DMS53 treated with DMSO at 0.1 percent for 48 hours (cell line): Measurements from ENCODE around the gene RC3H2.
"Not testable (repeated sequence)": the region's sequence is repeated elsewhere in the genome, so short reads cannot be mapped to it uniquely, and the experiment has no call there.

Experiments
- DNase-seq: peaks from one replicate; lab custom pipeline; 2025; ENCODE audit not compliant: unreplicated experiment; lab: John Stamatoyannopoulos, UW

The RC3H2 gene

DNA sequence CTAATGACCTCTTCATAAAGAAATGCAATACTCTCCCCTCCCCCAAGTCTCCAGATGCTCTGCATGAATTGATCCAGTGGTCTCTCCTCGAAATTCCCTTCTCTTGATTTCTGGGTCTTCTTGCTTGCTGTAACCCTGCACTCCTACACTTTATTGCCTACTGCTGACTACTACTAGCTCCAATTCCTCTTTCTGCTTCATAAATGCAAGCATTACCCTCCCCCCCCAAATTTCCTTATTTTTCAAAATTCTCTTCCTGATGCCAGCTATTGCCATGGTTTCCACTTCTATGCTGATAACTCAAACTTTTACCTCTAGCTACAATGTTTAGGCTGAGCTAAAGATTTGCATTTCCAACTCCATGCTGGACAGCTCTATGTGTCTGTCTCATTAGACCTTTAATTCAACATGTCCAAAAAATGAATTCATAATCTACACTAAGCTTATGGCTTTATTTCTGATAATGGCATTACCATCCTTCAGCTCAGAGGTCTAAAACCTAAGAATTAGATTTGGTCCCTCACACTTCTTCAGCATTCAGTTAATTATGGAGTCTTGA, 24.7 kb upstream of the RC3H2 start:
- no peak for DNase-seq

DNA sequence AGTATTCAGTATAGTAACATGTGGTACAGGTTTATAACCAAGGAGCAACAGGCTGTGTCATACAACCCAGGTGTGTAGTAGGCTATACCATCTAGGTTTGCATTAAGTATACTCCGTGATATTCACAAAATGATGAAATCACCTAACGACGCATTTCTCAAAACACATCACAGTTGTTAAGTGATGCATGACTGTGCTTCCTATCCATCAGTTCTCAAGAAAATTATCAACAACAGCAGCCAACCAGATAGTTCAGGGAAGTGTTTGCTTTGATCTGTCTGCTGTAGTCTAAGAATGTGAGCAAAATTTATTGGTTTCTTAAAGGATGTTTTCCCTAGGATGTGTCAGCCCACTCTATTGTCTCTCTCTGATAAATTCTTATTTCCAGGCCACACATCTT, 18.8 kb upstream of the RC3H2 start:
- DNase-seq, result no peak

GRCh38 chr9:122922713-122923112, 17.6 kb upstream of the RC3H2 start:
- DNase-seq, result no peak

GRCh38 chr9:122918310-122918709, 13.2 kb upstream of the RC3H2 start:
- no peak for DNase-seq

DNA sequence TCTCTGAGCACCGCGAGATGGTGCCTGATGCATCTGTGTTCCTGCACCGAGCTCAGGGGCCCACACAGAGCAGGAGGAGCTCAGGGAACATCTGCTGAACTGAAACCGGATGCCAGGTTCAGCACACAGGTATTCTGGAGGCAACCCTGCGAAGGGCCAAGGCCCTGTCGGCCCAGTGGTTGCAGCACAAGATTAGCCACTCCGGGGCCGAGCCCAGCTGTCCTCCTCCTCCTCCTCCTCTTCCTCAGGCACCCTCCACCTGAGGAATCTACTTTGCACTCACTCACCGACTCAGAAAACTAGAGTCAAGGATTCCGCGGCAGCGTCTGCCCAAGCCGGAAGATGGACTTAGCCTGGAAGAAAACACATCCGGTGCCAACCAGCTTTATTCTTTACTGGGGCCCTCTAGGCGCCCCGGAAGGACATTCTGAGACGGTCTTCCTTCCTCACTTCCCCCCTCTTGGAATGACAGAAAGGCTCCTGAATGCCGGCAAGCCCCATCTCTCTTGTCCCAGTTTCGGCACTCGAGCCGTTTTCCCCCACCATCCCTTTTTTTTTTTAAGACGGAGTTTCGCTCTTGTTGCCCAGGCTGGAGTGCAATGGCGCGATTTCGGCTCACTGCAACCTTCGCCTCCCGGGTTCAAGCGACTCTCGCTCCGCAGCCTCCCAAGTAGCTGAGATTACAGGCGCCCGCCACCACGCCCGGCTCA, 8.0 kb upstream of the RC3H2 start, which contains the start of gene ZBTB6:
Gene ZBTB6, minus strand, starts transcription at position 360 of the 710 bp plus-strand sequence. CDS start 1,251 bp downstream, outside the sequence.
- peak; percentile 82 for DNase-seq

DNA sequence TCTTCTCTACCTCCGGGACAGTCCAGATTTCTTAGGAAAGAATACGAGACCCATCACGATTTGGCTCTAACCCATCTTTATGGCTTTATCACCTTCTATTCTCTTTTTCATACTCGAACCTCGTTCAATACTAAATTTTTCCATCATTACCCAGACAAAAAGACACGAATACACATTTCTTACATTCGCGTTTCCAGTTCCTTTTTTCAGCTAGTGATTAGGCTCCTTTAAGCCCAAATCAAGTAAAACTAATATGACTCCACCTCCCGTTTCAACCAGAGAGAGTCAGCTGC, 7.5 kb upstream of the RC3H2 start:
- DNase-seq, result no peak

- not testable (repeated sequence) for DNase-seq
Measured at GRCh38 chr9:122906122-122906521, 963 bp upstream of the RC3H2 start.

DNA sequence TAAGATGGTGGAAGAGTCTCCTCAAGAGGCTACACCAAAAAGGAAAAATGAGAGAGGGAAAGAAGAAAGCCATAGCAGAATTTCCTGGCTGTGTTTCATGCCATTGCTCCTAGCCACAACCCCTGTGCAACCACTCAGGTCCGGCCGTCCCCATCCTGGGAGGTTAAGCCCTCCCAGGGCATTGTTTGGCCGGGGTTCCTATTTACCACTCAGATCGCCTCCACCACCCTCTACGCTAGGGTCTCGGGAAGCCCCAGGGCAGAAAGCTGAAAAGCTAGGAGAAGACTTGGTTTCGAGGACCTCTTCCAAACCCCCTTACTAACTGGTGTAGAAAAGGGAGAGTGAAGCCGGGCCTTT, 715 bp downstream of the RC3H2 start:
- peak; percentile 22 for DNase-seq

- no peak for DNase-seq
Measured at GRCh38 chr9:122900791-122901190, 4.4 kb downstream of the RC3H2 start.

GRCh38 chr9:122897969-122898368, 7.2 kb downstream of the RC3H2 start:
- no peak for DNase-seq

DNA sequence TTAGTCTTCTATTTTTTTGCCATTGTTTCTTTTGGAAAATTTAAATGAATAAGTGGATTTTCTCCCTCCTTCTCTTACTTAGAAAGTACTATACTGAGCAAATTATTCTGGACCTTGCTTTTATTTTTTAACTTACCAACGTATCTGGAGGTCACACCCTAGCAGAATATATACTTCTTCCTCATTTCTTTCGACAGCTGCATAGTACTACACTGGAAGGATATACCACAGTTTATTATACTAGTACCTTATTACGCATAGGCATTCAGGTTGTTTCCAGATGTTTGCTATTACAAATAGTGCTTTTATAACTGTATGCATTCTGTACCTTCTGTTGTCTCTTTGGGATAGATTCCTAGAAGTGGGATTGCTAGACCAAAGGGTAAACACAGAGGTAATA, 16.7 kb downstream of the RC3H2 start:
- DNase-seq, result no peak

- no peak for DNase-seq
Measured at GRCh38 chr9:122883125-122883524, 22.0 kb downstream of the RC3H2 start.

DNA sequence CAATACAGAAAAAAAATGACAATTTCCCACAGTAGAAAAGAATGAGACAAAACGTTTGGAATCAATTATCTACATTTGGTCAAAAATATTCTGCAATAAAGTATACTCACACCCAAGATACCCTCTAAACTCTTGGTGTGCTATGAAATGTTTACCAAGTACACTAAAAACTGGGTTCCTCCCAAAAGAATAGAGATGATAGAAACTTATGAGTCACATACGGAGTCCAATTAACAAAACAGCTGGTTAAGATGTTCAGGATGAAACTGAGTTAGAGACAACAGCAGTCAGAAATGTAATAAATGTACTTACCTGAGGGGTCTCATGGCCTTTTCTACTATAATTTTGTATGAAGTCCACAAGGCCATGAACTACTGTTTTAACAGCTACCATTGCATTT, 25.7 kb downstream of the RC3H2 start:
- DNase-seq, result no peak

GRCh38 chr9:122875523-122875922, 29.6 kb downstream of the RC3H2 start:
- no peak for DNase-seq

DNA sequence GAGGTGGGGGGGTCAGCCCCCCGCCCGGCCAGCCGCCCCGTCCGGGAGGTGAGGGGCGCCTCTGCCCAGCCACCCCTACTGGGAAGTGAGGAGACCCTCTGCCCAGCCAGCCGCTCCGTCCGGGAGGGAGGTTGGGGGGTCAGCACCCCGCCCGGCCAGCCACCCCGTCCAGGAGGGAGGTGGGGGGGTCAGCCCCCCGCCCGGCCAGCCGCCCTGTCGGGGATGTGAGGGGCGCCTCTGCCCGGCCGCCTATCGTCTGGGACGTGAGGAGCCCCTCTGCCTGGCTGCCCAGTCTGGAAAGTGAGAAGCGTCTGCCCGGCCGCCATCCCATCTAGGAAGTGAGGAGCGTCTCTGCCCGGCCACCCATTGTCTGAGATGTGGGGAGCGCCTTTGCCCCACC, 37.9 kb downstream of the RC3H2 start:
- DNase-seq, result not testable (repeated sequence)

DNA sequence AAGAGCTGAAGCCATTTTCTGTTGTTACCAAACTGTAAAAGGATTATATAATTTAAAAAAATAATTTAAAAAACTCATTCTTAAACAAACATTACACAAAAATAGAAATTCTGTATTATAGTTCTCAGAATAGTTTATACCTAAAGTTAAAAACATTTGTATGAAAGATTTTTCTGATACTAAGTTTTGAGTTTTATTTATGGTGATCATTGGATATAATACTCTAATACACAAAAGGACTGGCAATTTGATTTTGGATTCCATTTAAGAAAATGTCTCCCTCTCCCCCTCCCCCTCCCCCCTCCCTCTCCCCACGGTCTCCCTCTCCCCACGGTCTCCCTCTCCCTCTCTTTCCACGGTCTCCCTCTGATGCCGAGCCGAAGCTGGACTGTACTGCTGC, 39.1 kb downstream of the RC3H2 start:
- DNase-seq, result no peak

DNA sequence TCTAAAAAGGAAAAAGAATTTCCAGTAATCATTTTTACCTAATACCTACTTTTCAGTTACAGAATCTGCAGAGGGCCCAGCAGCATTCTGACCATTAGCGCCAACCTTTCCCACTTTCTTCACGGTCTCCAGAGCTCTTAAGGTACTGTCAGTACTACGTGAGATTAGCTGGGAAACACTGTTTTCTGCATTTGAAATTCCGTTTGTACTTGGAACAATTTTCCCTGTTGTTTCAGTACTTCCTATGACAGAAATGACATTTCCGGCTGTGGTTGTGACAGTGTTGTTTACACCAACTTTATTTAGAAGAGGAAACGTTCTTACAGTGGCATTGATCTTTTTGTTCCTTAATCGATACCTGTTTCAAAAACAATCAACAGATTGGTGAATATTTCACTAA, 39.9 kb downstream of the RC3H2 start:
- DNase-seq, result no peak

GRCh38 chr9:122863407-122863806, 41.8 kb downstream of the RC3H2 start:
- no peak for DNase-seq

DNA sequence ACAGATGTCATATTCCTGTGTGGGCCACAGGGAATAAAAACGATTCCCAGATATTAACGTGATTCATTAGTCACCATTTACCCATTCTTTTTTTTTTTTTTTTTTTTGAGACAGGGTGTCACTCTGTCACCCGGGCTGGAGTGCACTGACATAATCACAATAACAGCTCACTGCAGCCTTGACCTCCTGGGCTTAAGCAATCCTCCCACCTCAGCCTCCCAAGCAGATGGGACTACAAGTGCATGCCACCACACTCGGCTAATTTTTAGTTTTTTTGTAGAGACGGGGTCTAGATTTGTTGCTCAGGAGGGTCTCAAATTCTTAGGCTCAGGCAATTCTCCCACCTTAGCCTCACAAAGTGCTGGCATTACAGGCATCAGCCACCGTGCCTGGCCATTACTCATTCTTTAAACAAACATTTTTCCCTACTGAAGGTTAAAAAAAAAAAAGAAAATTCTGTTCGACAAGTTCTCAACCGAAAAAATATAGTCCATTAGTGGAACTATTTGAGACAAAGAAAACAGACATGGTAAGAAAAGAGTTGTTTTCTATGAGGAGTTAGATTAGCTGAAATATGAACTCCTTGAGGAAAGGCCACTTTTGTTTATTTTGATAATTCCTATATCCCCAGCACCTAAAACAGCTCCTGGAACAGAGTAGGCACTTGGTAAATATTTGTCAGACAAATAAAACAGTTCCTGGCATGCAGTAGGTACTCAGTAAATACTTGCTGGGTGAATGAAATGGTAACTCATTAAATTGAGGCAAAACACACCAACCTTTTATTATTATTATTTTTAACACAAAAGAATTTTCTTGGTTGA, 44.6 kb downstream of the RC3H2 start:
- DNase-seq, result peak; percentile 68

DNA sequence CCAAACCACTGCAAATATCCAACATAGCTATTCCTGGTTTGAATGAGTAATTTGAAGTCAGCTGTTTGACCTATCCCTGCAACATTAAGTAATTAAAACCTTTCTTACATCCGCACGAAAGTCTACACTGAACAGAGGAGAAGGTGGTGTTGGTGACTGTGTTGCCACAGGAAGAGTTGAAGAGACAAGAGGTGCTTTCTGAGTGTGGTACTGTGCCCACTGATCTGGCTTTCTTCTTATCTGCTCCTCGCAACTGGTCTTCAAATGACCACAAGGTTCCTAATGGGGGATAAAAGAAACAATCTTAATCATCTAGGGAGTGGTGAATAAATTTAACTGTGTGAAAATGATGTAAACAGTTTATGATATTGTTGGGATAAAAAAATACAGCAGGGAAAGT, 47.3 kb downstream of the RC3H2 start:
- DNase-seq, result no peak

GRCh38 chr9:122852085-122852786, 52.9 kb downstream of the RC3H2 start:
- not testable (repeated sequence) for DNase-seq
